Esophagus mucosa (tissue), 1 donor: Measurements from ENCODE around the gene H6PD. TPM values are rescaled to one million over a fixed set of nuclear protein-coding genes. Genes with fewer than 3 reads are reported as not detected.
A peak's percentile ranks its signal among the peaks of the same experiment; 100 is the strongest.

Source experiments
- ATAC-seq: fragments of 200-7000 bp; cut with Tn5 transposase; one replicate; pipeline ENCODE4 v1.9.1; 2020
- total RNA-seq: library from RNA; stranded (reverse); gene quantifications from one replicate; pipeline ENCODE4 v1.2.4, GENCODE V29; 2023
- donor health status: DM: yes; HTN: yes; CAD: no.

Gene H6PD
- total RNA-seq, 1 donor from 2014 or later: 20.4 TPM

GRCh38 chr1:9317591-9318417, 83.2 kb downstream of the H6PD start:
- peak; percentile 41 for ATAC-seq

GRCh38 chr1:9319208-9319788, 84.7 kb downstream of the H6PD start:
- no peak for ATAC-seq

GRCh38 chr1:9319789-9320519, 85.4 kb downstream of the H6PD start:
- ATAC-seq: no peak

Other genes with a start within 250 kb of the H6PD start
- gene SLC2A7, start 208.4 kb upstream of the H6PD start, total RNA-seq: not detected
- gene SLC2A5, start 165.1 kb upstream of the H6PD start, total RNA-seq: 5.9 TPM
- 45.3 TPM for gene GPR157, start 105.7 kb upstream of the H6PD start, total RNA-seq
- gene SPSB1, start 58.1 kb downstream of the H6PD start, total RNA-seq: 15.5 TPM